ENCODE measurements around the gene MYO15A.

DNA sequence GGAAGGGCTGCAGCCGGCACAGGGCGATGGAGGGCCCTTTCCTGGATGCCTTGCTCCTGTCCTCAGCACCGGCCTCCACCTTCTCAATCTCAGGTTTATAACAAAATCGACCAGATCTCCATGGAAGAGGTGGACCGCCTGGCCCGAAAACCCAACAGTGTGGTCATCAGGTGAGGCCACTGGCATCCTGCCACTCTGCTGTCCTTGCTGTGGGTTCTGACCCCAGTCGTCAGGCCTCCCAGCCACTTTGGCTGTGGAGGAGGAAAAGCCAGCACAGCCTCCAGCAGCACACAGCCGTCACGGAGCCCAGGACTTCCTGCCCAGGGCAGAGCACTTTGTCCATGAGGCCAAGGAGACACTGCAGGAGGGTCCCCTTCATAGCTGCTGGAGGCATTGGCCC is 6.7 kb upstream of the MYO15A start:
- TF ChIP-seq POLR2AphosphoS5 (IDR thresholded peaks at IDR 0.05; ENCODE audit: low read depth) (no peak), ZNF114 (CRISPR knock-in tag; IDR thresholded peaks at IDR 0.05) (no peak), ZNF331 (CRISPR knock-in tag; IDR thresholded peaks at IDR 0.05; ENCODE audit: low read depth) (no peak), EZH2 (IDR thresholded peaks at IDR 0.05; ENCODE audit: low read depth, unreplicated experiment) (no peak), JUNB (IDR thresholded peaks at IDR 0.05; ENCODE audit: unreplicated experiment) (no peak), CREB1 (CRISPR knock-in tag; IDR thresholded peaks at IDR 0.05; ENCODE audit: low read depth) (no peak), STAT1 (IDR thresholded peaks at IDR 0.05; ENCODE audit: unreplicated experiment) (no peak), EZH2phosphoT487 (IDR thresholded peaks at IDR 0.05; ENCODE audit: unreplicated experiment) (no peak), NANOG (IDR thresholded peaks at IDR 0.05; ENCODE audit: borderline replicate concordance) (no peak)
- TF ChIP-seq, protein P1, sequence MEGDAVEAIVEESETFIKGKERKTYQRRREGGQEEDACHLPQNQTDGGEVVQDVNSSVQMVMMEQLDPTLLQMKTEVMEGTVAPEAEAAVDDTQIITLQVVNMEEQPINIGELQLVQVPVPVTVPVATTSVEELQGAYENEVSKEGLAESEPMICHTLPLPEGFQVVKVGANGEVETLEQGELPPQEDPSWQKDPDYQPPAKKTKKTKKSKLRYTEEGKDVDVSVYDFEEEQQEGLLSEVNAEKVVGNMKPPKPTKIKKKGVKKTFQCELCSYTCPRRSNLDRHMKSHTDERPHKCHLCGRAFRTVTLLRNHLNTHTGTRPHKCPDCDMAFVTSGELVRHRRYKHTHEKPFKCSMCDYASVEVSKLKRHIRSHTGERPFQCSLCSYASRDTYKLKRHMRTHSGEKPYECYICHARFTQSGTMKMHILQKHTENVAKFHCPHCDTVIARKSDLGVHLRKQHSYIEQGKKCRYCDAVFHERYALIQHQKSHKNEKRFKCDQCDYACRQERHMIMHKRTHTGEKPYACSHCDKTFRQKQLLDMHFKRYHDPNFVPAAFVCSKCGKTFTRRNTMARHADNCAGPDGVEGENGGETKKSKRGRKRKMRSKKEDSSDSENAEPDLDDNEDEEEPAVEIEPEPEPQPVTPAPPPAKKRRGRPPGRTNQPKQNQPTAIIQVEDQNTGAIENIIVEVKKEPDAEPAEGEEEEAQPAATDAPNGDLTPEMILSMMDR (conservative IDR thresholded peaks at IDR 0.05; ENCODE audit: low read depth in 2 of 2), result no peak
- TF ChIP-seq, protein P2, sequence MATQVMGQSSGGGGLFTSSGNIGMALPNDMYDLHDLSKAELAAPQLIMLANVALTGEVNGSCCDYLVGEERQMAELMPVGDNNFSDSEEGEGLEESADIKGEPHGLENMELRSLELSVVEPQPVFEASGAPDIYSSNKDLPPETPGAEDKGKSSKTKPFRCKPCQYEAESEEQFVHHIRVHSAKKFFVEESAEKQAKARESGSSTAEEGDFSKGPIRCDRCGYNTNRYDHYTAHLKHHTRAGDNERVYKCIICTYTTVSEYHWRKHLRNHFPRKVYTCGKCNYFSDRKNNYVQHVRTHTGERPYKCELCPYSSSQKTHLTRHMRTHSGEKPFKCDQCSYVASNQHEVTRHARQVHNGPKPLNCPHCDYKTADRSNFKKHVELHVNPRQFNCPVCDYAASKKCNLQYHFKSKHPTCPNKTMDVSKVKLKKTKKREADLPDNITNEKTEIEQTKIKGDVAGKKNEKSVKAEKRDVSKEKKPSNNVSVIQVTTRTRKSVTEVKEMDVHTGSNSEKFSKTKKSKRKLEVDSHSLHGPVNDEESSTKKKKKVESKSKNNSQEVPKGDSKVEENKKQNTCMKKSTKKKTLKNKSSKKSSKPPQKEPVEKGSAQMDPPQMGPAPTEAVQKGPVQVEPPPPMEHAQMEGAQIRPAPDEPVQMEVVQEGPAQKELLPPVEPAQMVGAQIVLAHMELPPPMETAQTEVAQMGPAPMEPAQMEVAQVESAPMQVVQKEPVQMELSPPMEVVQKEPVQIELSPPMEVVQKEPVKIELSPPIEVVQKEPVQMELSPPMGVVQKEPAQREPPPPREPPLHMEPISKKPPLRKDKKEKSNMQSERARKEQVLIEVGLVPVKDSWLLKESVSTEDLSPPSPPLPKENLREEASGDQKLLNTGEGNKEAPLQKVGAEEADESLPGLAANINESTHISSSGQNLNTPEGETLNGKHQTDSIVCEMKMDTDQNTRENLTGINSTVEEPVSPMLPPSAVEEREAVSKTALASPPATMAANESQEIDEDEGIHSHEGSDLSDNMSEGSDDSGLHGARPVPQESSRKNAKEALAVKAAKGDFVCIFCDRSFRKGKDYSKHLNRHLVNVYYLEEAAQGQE (IDR thresholded peaks at IDR 0.05; ENCODE audit: unreplicated experiment), result no peak
- TF ChIP-seq, protein P3, sequence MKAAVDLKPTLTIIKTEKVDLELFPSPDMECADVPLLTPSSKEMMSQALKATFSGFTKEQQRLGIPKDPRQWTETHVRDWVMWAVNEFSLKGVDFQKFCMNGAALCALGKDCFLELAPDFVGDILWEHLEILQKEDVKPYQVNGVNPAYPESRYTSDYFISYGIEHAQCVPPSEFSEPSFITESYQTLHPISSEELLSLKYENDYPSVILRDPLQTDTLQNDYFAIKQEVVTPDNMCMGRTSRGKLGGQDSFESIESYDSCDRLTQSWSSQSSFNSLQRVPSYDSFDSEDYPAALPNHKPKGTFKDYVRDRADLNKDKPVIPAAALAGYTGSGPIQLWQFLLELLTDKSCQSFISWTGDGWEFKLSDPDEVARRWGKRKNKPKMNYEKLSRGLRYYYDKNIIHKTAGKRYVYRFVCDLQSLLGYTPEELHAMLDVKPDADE (IDR thresholded peaks at IDR 0.05), result no peak
- TF ChIP-seq, protein P4, sequence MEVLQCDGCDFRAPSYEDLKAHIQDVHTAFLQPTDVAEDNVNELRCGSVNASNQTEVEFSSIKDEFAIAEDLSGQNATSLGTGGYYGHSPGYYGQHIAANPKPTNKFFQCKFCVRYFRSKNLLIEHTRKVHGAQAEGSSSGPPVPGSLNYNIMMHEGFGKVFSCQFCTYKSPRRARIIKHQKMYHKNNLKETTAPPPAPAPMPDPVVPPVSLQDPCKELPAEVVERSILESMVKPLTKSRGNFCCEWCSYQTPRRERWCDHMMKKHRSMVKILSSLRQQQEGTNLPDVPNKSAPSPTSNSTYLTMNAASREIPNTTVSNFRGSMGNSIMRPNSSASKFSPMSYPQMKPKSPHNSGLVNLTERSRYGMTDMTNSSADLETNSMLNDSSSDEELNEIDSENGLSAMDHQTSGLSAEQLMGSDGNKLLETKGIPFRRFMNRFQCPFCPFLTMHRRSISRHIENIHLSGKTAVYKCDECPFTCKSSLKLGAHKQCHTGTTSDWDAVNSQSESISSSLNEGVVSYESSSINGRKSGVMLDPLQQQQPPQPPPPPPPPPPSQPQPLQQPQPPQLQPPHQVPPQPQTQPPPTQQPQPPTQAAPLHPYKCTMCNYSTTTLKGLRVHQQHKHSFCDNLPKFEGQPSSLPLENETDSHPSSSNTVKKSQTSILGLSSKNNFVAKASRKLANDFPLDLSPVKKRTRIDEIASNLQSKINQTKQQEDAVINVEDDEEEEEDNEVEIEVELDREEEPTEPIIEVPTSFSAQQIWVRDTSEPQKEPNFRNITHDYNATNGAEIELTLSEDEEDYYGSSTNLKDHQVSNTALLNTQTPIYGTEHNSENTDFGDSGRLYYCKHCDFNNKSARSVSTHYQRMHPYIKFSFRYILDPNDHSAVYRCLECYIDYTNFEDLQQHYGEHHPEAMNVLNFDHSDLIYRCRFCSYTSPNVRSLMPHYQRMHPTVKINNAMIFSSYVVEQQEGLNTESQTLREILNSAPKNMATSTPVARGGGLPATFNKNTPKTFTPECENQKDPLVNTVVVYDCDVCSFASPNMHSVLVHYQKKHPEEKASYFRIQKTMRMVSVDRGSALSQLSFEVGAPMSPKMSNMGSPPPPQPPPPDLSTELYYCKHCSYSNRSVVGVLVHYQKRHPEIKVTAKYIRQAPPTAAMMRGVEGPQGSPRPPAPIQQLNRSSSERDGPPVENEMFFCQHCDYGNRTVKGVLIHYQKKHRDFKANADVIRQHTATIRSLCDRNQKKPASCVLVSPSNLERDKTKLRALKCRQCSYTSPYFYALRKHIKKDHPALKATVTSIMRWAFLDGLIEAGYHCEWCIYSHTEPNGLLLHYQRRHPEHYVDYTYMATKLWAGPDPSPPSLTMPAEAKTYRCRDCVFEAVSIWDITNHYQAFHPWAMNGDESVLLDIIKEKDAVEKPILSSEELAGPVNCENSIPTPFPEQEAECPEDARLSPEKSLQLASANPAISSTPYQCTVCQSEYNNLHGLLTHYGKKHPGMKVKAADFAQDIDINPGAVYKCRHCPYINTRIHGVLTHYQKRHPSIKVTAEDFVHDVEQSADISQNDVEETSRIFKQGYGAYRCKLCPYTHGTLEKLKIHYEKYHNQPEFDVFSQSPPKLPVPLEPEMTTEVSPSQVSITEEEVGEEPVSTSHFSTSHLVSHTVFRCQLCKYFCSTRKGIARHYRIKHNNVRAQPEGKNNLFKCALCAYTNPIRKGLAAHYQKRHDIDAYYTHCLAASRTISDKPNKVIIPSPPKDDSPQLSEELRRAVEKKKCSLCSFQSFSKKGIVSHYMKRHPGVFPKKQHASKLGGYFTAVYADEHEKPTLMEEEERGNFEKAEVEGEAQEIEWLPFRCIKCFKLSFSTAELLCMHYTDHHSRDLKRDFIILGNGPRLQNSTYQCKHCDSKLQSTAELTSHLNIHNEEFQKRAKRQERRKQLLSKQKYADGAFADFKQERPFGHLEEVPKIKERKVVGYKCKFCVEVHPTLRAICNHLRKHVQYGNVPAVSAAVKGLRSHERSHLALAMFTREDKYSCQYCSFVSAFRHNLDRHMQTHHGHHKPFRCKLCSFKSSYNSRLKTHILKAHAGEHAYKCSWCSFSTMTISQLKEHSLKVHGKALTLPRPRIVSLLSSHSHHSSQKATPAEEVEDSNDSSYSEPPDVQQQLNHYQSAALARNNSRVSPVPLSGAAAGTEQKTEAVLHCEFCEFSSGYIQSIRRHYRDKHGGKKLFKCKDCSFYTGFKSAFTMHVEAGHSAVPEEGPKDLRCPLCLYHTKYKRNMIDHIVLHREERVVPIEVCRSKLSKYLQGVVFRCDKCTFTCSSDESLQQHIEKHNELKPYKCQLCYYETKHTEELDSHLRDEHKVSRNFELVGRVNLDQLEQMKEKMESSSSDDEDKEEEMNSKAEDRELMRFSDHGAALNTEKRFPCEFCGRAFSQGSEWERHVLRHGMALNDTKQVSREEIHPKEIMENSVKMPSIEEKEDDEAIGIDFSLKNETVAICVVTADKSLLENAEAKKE (CRISPR knock-in tag; IDR thresholded peaks at IDR 0.05), result no peak

Data from GM23338 (cell line).